UCSD-AML1 (cell line): ENCODE measurements around the gene MRPL11.
A peak's percentile ranks its signal among the peaks of the same experiment; 100 is the strongest.
"Not testable (repeated sequence)": the region's sequence is repeated elsewhere in the genome, so short reads cannot be mapped to it uniquely, and the experiment has no call there.

Source experiments
- DNase-seq: peaks from one replicate; lab custom pipeline; 2025; ENCODE audit not compliant: unreplicated experiment; lab: John Stamatoyannopoulos, UW

MRPL11 gene

DNA sequence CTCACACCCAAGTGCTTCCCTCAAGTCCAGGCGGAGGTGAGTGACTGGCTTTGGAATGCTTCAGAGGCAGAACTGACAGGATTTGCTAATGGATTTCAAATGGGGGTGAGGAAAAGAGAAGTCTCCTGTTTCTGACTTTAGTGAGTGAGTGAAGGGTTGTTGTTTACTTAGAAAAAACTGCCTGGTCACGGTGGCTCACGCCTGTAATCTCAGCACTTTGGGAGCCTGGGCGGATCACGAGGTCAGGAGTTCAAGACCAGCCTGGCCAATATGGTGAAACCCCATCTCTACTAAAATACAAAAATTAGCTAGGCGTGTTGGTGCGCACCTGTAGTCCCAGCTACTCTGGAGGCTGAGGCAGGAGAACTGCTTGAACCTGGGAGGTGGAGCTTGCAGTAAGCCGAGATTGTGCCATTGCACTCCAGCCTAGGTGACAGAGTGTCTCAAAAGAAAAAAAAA, 6.7 kb downstream of the MRPL11 start:
- DNase-seq: not testable (repeated sequence)

GRCh38 chr11:66431287-66431686, 7.4 kb downstream of the MRPL11 start:
- not testable (repeated sequence) for DNase-seq

- DNase-seq: peak; percentile 65
Measured at GRCh38 chr11:66429983-66430602, 8.6 kb downstream of the MRPL11 start.

DNA sequence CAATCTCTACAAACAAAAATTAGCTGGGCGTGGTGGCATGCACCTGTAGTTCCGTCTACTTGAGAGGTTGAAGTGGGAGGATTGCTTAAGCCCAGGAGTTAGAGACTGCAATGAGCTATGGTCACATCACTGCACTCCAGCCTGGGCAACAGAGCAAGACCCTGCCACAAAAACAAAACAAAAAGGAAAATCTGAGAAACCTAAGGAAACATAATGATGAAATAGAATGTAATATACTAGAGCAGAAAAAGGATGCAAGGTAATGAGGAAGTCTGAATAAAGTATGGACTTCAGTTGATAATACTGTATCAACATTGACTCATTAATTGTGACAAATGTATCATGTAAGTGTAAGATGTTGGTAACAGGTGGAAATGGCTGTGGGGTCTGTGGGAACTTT, 9.7 kb downstream of the MRPL11 start:
- no peak for DNase-seq

DNA sequence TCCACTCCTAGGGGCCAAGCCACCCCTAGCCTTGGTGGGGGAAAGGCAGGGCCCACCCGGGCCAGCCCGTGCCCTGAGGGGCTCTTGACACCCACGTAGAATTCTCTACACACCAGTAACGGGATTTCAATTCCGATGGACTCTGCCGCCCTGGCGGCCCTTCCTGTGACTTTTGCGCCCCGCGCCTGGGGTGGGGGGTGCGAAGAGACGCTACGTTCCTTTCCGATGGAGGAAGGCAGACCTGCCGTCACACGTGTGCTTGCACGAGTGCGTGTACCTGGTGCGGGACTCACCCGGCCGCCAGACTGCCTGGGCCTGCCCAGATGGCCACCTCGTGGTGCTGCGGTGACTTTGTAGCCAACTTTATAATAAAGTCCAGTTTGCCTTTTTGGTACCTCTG, 12.3 kb downstream of the MRPL11 start:
- DNase-seq: no peak

GRCh38 chr11:66421492-66422205, 17.0 kb downstream of the MRPL11 start:
- peak; percentile 88 for DNase-seq

GRCh38 chr11:66420671-66421476, 17.8 kb downstream of the MRPL11 start, which contains the start of gene NPAS4:
TSS of gene NPAS4 (plus strand) at chr11:66421035. CDS start at chr11:66421180, 145 bp downstream.
- no peak for DNase-seq

- DNase-seq: no peak
Measured at GRCh38 chr11:66419825-66420224, 18.8 kb downstream of the MRPL11 start.

- no peak for DNase-seq
Measured at GRCh38 chr11:66418986-66419308, 19.7 kb downstream of the MRPL11 start.

- peak; percentile 70 for DNase-seq
Measured at GRCh38 chr11:66418168-66418985, 20.3 kb downstream of the MRPL11 start.

DNA sequence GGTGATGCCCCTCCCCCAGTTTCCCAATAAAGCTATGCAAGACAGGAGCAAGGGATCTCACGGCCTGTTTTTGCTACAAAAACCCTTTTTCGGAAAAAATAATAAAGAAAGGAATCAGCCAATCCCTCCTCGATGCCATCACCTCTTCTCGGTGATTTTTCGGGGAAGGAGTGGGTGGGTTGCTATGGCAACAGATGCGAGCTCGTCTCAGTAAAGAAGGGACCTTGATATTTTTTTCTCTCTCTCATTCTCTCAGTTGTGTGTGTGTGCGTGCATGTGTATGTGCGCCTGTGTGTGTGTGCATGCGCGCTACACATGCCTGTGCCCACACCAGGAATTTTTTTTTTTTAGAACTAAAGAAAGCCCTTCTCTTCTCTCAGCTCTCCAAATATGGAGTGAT, 21.6 kb downstream of the MRPL11 start:
- no peak for DNase-seq

GRCh38 chr11:66415423-66415822, 23.2 kb downstream of the MRPL11 start:
- no peak for DNase-seq

DNA sequence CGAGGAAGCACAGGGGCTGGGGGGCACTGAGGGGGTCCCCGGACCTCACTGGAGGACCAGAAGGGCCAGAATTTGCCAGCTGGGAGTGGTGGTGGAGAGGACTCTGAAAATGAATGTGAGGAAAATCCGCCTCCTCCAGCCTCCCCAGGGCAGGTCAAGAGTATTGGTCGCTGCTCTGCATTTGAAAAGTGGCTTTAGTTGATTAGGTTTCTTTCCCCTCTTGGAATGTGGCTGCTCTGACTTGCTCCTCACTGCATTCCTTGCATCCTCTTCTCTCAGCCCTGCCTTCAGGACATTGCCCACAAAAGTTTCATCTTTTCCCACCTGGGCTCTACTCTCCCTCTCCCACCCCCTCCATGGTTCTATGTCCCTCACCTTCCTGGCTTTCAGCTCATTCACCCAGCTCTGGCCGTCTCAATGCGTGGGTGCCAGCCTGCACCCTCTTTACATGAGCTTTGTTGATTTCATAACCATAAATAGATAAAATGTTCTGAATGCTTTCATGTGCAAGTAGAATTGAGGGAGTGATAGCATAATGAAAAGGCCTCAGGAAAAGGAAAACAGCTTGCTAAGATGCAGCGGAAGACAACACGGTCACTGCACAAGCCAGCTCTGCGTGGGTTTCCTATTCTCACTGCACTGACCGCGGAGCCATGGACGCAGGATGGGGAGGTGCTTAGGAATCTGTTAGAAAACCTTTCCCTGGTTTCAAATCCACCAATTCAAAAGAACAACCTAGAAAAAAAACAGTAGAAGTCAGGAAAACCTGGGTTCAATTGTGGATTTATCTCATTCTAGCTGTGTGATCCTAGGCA, 24.3 kb downstream of the MRPL11 start:
- DNase-seq: no peak

DNA sequence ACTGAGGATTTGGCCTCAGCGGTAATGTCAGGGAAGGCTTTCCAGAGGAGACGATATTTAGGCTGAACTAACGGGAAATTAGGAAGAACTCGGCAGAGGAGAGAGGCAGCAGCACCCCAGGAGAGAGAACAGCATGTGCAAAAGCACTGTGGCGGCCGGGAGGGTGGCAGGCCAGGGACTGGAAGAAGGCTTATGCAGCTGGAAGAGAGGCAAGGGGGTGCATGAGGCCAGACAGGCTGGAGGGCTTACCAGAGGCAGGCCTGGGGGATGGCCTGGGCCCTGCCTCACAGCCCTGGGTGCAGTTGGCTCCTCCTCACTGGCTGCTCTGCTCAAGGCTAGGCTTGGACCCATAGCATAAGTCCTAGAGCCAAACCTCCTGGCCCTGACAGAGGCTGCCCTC, 25.5 kb downstream of the MRPL11 start:
- no peak for DNase-seq

DNA sequence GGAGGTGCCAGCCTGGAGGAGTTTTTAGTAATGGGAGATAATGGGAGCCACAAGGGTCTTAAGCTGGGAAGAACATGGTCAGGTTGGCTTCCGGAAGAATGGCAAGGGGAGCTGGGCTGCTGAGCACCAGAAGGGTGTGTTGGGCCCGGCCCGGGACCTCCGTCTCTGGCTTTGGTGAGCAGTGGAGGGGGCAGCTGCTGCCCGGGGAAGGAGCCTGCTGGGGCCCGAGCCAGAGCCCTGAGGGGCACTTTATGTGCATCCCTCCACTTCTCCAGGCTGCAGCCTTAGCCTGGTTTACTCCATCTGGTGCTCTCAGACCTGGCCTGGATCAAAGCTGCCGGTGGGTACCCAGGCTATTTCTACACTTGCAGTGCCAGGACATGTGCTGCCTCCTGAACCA, 26.5 kb downstream of the MRPL11 start:
- DNase-seq: no peak

GRCh38 chr11:66411323-66411722, 27.3 kb downstream of the MRPL11 start:
- no peak for DNase-seq

DNA sequence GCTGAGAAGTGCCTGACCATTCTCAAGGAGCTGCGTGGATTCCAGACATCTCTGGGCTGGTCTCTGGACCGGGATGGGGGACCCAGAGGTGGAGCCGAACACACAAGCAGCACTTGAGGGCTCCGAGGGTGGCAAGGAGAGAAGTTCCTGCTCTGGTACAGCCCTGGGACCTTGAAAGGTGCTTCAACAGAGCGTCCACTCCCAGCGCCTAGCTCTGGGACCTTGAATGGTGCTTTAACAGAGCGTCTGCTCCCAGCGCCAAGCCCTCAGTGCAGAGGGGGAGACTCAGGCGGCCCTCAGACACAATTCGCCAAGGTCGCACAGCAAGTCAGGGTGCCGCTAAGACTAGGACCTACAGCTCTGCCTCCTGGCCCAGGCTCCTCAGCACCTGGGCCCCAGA, 28.5 kb downstream of the MRPL11 start:
- no peak for DNase-seq

- DNase-seq: no peak
Measured at GRCh38 chr11:66409226-66409625, 29.4 kb downstream of the MRPL11 start.

DNA sequence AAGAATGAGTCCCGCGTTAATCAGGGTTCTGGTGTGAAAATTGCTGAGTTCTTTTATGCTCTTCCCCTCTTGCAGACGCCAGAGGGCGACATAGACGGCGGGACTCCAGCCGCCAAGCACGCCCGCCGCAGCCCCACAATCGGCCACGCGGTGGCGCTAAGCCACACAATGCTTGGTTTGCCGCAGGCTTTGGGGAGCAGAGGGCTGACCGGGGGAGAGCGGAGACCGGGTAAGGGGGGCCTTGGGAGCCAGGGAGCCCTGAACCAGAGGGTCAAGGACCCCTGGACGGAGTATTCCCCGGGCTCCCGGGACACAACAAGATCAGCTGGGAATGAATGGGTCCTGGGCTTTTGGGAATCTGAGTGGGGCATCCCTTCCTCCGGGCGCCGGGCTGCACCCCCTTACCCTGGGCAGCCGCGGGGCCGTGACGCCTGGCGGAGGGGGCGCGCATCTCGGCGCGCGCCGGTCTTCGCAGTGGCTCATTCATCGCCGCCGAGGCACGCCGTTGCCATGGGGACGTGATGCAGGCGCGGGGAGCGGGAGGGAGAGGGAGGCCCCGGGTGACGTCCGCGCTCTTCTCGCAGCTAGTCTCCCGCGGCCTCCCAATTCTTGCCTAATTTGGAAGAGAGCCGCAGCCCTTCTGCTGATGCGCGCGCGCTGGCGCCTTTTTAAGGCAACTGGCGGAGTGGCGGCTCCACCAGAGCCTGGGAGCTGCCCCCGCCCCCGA, 30.0 kb downstream of the MRPL11 start:
- peak; percentile 84 for DNase-seq

DNA sequence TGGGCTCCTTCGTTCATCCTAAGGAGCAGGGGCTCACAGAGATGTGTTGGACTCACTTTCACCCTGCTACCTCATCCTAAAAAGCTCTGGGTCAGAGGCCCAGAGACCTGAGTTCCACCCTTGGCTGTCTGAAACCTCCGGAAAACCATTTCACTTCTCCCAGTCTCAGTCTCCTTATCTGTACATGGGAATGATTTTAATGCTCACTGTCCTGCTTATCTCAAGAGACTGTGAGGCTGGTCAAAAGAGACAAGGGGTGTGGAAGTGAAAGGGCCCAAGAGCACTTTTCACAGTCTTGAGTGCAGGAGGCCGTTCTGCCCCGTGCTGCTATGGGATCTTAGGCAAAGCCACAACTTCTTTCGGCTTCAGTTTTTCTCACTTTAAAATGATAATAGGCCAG, 31.0 kb downstream of the MRPL11 start:
- DNase-seq: no peak
